Measurements from ENCODE around the gene PAQR9. TPM values are rescaled to one million over a fixed set of nuclear protein-coding genes. Genes with fewer than 3 reads are reported as not detected.

PAQR9 gene
- total and polyA plus RNA-seq, 9 of the 15 experiments (the other 6 are each of a cell fraction or from before 2014, with no cell fraction given): 0.04 to 0.58 (median 0.22) TPM

DNA sequence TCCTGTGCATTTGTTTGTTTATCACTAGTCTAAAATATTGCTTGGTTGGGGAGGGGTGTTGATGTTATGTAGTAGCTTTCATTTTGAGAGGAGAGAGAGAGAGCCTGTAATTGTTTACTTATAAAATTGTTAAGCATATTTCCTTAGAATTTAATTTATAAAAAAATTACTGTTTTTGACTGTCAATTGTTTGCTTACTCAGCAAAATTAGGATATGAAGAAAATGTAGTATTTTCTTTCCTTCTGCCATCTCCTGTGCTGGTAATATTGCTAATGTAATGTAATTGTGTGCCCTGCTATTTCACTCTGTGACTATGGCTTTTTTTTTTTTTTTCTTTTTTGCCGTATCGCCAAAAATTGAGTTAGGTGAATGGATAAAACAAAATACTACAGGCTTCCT, 41.3 kb upstream of the PAQR9 start (continued):
- TF ChIP-seq ZNF217 (CRISPR knock-in tag; IDR thresholded peaks at IDR 0.05): no peak
- TF ChIP-seq, protein P1, sequence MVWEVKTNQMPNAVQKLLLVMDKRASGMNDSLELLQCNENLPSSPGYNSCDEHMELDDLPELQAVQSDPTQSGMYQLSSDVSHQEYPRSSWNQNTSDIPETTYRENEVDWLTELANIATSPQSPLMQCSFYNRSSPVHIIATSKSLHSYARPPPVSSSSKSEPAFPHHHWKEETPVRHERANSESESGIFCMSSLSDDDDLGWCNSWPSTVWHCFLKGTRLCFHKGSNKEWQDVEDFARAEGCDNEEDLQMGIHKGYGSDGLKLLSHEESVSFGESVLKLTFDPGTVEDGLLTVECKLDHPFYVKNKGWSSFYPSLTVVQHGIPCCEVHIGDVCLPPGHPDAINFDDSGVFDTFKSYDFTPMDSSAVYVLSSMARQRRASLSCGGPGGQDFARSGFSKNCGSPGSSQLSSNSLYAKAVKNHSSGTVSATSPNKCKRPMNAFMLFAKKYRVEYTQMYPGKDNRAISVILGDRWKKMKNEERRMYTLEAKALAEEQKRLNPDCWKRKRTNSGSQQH (CRISPR knock-in tag; IDR thresholded peaks at IDR 0.05): no peak
- TF ChIP-seq, protein P2, sequence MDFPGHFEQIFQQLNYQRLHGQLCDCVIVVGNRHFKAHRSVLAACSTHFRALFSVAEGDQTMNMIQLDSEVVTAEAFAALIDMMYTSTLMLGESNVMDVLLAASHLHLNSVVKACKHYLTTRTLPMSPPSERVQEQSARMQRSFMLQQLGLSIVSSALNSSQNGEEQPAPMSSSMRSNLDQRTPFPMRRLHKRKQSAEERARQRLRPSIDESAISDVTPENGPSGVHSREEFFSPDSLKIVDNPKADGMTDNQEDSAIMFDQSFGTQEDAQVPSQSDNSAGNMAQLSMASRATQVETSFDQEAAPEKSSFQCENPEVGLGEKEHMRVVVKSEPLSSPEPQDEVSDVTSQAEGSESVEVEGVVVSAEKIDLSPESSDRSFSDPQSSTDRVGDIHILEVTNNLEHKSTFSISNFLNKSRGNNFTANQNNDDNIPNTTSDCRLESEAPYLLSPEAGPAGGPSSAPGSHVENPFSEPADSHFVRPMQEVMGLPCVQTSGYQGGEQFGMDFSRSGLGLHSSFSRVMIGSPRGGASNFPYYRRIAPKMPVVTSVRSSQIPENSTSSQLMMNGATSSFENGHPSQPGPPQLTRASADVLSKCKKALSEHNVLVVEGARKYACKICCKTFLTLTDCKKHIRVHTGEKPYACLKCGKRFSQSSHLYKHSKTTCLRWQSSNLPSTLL (IDR thresholded peaks at IDR 0.05): 0 out of 2 replicates have a peak, but pooled peaks have one; percentile 12
- TF ChIP-seq ZNF764 (CRISPR knock-in tag; IDR thresholded peaks at IDR 0.05; ENCODE audit: low read depth): no peak

DNA sequence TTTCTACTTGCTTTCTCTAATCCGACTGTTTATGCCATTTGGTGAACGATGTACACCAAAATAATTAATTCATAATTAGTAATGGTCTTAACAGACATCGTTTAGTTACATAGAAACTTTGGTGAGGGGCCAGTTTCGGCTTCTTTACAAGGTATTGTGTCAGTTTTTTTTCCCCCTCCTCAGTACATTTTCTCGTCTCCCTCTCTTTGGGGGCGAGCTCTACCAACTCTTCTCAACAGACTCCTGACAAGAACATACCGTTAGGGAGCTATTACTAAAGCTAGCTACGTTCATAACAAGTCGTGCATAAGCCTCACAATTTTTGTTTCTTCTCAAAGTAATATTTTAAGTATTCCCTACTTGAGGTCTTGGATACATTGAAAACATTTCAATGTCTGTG, 39.3 kb upstream of the PAQR9 start:
- peak overlapping the region; percentile 69 to 99; a peak in 3 of 4 replicates for H3K9ac ChIP-seq (ENCODE audit: insufficient read depth in 1 of 2, low read depth in 2 of 2, low read length in 2 of 2)
- DNase-seq (ENCODE audit: extremely low read depth in 1 of 4, low spot score in 3 of 4) (peak in 1 of 4 experiments; percentile 40), FAIRE-seq (no peak), ATAC-seq (no peak)
- intact Hi-C loops (cut with micrococcal nuclease): loop anchor here (1.0 to 5.0 kb wide), 2 partner anchors 116 to 975 kb away; no protein-coding TSS in a partner anchor
- peaks cover 28% of the 10 kb centered on the region for H4K20me1 ChIP-seq (replicated peaks; ENCODE audit: control insufficient read depth, insufficient read depth, low read length)
- H3K4me2 ChIP-seq (ENCODE audit: insufficient read depth, low read length): peak overlapping the region; percentile 99
- H2AFZ ChIP-seq (ENCODE audit: low read depth, low read length): no peak overlapping the region
- H3K9me1 ChIP-seq (ENCODE audit: control insufficient read depth, insufficient read depth, low read length): no peaks in the 10 kb centered on the region
- ChIA-PET POLR2A (interaction anchor here (0.7 to 2.7 kb wide), 5 partner anchors 10 to 812 kb away, joined by 3 to 17 read pairs (median 4); no protein-coding TSS in a partner anchor), CTCF (ENCODE audit: low intra/inter-chr PET ratio) (no interaction called here)
- H3K36me3 ChIP-seq (ENCODE audit: control insufficient read depth, insufficient read depth, low read length): peaks cover 9% of the 10 kb centered on the region; the same call in 2 of the 3 replicates
- H3K27me3 ChIP-seq (ENCODE audit: control insufficient read depth in 2 of 2, insufficient read depth in 2 of 2, low read length in 2 of 2): no peaks in the 10 kb centered on the region
- WGBS (ENCODE audit: insufficient coverage, low coverage, missing lambda C conversion rate): 0% methylated on average over 9 of the region's 9 CpGs
- in situ Hi-C loops (cut with MboI): no loop called here
- peaks cover 6 to 26% of the 10 kb centered on the region in 2 experiments for H3K4me1 ChIP-seq (replicated peaks in 1 of 2; ENCODE audit: control insufficient read depth in 2 of 2, insufficient read depth in 2 of 2, low read length in 2 of 2)
- BruUV-seq (replicated peaks): no TSS peak
- peak overlapping the region; percentile 99 for H3K27ac ChIP-seq (ENCODE audit: extremely low read depth, low read depth, low read length)
- H3K79me2 ChIP-seq (ENCODE audit: control insufficient read depth, insufficient read depth, low read length): peaks cover 88% of the 10 kb centered on the region
- H3K4me3 ChIP-seq: peak overlapping the region; percentile 94
- H3K9me3 ChIP-seq (replicated peaks; ENCODE audit: control insufficient read depth, insufficient read depth, low read depth, low read length): no peaks in the 10 kb centered on the region
- no peak for TF ChIP-seq ZNF75A (CRISPR knock-in tag; IDR thresholded peaks at IDR 0.05)
- TF ChIP-seq CCAR2 (IDR thresholded peaks at IDR 0.05; ENCODE audit: low read depth, low read length): no peak
- TF ChIP-seq FOSL1 (tag; conservative IDR thresholded peaks at IDR 0.05): no peak
- peak; percentile 42; the same call in 1 of the 2 replicates for TF ChIP-seq POLR2G (IDR thresholded peaks at IDR 0.05; ENCODE audit: low read depth, low read length)
- TF ChIP-seq HNRNPL (IDR thresholded peaks at IDR 0.05; ENCODE audit: low read depth, low read length): no peak
- no peak for TF ChIP-seq ZFX (CRISPR knock-in tag; IDR thresholded peaks at IDR 0.05)
- TF ChIP-seq SAP30 (IDR thresholded peaks at IDR 0.05; ENCODE audit: borderline replicate concordance, insufficient read depth, low read depth, low read length, poor library complexity, severe bottlenecking): peak; percentile 2

Measured in K562 (cell line).